TTC549 (cell line): Measurements from ENCODE around the gene MRPL36.
"Not testable (repeated sequence)": the region's sequence is repeated elsewhere in the genome, so short reads cannot be mapped to it uniquely, and the experiment has no call there.

ENCODE experiments used
- FAIRE-seq: peaks from 2 replicates; lab custom pipeline; 2012; peaks lifted over from hg19 to GRCh38; lab: Jason Lieb, UNC

Gene MRPL36

GRCh38 chr5:1832511-1833250, 33.0 kb upstream of the MRPL36 start:
- FAIRE-seq, result no peak

GRCh38 chr5:1831677-1832313, 32.2 kb upstream of the MRPL36 start:
- FAIRE-seq, result no peak

GRCh38 chr5:1831257-1831656, 31.6 kb upstream of the MRPL36 start:
- no peak for FAIRE-seq

- FAIRE-seq, result no peak
Observed at GRCh38 chr5:1830571-1831228, 31.1 kb upstream of the MRPL36 start.

GRCh38 chr5:1827886-1828397, 28.3 kb upstream of the MRPL36 start:
- FAIRE-seq, result no peak

GRCh38 chr5:1827025-1827885, 27.6 kb upstream of the MRPL36 start:
- no peak for FAIRE-seq

- FAIRE-seq, result no peak
Observed at GRCh38 chr5:1826235-1826980, 26.8 kb upstream of the MRPL36 start.

GRCh38 chr5:1824903-1825841, 25.5 kb upstream of the MRPL36 start:
- no peak for FAIRE-seq

DNA sequence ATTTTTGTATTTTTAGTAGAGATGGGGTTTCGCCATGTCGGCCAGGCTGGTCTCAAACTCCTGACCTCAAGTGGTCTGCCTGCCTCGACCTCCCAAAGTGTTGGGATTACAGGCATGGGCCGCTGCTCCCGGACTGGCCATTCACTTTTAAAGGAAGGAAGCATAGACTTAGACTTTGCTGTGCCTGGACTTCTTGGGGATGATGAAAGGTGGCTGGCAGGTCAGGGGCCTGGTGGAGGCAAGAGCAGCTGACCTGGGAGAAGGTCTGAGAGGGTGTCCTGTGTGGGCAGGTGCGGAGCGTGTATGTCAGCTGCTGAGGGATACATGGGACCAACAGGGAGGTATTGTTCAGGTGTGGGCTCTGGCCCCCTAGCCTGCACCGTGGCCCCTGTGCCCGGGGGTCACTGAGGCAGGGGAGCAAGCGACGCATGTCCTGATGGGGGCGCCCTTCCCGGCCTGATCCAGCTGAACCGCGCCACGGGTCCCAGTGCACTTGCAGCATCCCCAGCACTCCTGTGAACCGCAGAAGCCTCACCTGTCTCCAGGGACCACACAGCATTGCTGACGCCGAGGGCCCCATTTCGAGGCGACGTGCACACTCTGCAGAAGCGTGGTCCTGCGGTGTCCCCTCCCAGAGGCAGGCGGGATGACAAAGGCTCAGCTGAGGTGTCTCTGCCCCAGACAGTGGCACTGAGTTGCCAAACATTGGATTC, 24.6 kb upstream of the MRPL36 start:
- FAIRE-seq, result no peak

DNA sequence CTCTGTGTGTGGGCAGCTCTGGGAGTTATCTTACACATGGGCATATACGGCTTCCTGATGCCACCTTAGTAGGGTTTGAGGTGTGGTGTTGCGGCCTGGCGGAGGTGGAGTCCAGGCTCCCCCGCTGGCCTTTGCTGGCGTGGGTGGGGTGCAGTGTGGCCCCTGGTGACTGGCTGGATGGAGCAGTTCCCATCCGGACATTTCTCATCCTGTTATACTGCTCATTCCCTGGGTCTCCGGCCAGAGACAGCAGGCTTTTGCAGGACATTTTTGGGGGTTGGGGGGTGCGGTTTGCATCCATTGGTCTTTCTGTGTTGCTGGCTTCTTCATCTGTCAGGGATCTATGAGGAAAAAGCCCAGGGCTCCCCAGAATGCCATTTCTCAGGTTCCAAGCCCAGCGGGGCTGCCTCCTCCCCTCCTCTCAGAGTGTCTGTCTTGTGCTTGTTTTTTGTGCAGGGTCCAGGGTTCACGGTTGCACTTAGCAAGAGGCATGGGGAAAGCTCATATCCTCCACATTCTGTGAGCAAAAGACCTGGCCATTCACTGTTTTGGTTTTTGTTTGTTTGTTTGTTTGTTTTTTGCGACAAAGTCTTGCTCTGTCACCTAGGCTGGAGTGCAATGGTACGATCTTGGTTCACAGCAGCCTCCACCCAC, 23.9 kb upstream of the MRPL36 start:
- FAIRE-seq, result no peak

DNA sequence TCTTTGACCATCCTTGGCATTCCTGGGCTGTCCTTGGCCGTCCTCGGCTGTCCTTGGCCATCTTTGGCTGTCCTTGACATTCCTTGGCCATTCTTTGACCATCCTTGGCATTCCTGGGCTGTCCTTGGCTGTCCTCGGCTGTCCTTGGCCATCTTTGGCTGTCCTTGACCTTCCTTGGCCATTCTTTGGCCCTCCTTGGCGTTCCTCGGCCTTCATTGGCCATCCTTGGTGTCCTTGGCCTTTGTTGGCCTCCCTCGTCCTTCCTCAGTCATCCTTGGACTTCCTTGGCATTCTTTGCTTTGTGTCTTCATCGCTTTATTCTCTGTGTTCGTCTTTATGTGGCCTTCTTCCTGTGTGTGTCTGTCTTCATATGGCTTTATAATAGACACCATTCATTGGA, 22.2 kb upstream of the MRPL36 start:
- FAIRE-seq, result no peak

GRCh38 chr5:1820926-1821325, 21.3 kb upstream of the MRPL36 start:
- no peak for FAIRE-seq

- no peak for FAIRE-seq
Observed at GRCh38 chr5:1820381-1820780, 20.7 kb upstream of the MRPL36 start.

- no peak for FAIRE-seq
Observed at GRCh38 chr5:1819458-1819857, 19.8 kb upstream of the MRPL36 start.

DNA sequence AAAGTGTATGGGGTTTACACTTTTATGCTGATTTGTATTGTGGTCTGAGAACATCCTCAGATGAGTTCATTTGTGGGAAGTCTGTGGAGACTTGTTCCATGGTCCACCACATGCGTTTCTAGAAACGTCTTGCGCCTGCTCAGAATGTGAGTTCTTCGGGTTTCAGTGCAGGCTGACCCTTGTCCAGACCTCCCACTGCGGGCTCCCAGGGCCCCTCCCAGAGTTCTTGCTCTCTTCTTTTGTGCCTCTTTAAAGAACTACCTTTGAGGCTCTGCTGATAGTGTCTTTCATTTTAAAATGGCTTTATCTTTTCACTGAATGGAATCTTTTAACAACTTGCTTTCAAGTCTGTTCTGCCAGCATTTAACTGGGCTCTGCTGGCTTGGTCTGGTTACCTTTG, 19.1 kb upstream of the MRPL36 start:
- FAIRE-seq, result no peak

GRCh38 chr5:1817261-1818043, 17.8 kb upstream of the MRPL36 start:
- FAIRE-seq, result no peak

GRCh38 chr5:1816495-1817089, 17.0 kb upstream of the MRPL36 start:
- not testable (repeated sequence) for FAIRE-seq

DNA sequence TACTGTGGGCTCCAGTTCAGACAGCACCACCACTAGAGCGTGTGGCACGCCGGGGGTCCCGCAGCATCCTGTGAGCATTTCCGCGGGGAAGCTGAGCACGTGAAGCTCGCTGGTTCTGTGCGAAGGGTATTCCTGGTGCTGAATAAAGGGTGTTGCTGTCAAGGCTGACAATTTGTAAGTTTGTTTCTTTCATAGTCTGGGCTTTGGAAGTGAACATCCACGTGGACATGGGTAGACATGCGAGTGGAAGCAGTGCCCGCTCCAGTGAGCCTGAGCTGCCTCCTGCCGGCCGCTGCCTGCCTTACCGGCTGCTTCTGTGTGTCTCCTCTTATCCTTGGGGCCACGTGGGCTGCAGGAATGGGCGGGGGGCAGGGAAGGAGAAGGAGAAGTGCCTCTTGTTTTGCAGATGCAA, 16.2 kb upstream of the MRPL36 start:
- no peak for FAIRE-seq
